GM18519 (cell line): ENCODE data around the gene MZT2B.
"Not testable (repeated sequence)": the region's sequence is repeated elsewhere in the genome, so short reads cannot be mapped to it uniquely, and the experiment has no call there.

ENCODE experiments used
- ATAC-seq: cut with Tn5 transposase; IDR thresholded peaks from one replicate; pipeline ENCODE4 v1.9.1; 2021; ENCODE audit warnings: mild to moderate bottlenecking, moderate library complexity; ENCODE audit not compliant: unreplicated experiment, low FRiP score

MZT2B gene

GRCh38 chr2:130152136-130152815 lies 29.8 kb upstream of the MZT2B start:
- not testable (repeated sequence) for ATAC-seq

- no peak for ATAC-seq
Measured at GRCh38 chr2:130152816-130153595, 29.1 kb upstream of the MZT2B start.

- not testable (repeated sequence) for ATAC-seq
Measured at GRCh38 chr2:130153721-130154422, 28.2 kb upstream of the MZT2B start.

- not testable (repeated sequence) for ATAC-seq
Measured at GRCh38 chr2:130154423-130154770, 27.7 kb upstream of the MZT2B start.

GRCh38 chr2:130154773-130155765 lies 27.0 kb upstream of the MZT2B start:
- ATAC-seq: no peak

GRCh38 chr2:130155956-130156623 lies 26.0 kb upstream of the MZT2B start:
- ATAC-seq: not testable (repeated sequence)

- no peak for ATAC-seq
Measured at GRCh38 chr2:130156624-130157004, 25.4 kb upstream of the MZT2B start.

GRCh38 chr2:130157354-130157753 lies 24.7 kb upstream of the MZT2B start:
- ATAC-seq: not testable (repeated sequence)

GRCh38 chr2:130157825-130158514 lies 24.1 kb upstream of the MZT2B start:
- peak; percentile 71 for ATAC-seq

- no peak for ATAC-seq
Measured at GRCh38 chr2:130158631-130159030, 23.4 kb upstream of the MZT2B start.

- ATAC-seq: not testable (repeated sequence)
Measured at GRCh38 chr2:130159376-130159775, 22.7 kb upstream of the MZT2B start.

- ATAC-seq: no peak
Measured at GRCh38 chr2:130160131-130160530, 21.9 kb upstream of the MZT2B start.

- ATAC-seq: not testable (repeated sequence)
Measured at GRCh38 chr2:130160838-130161705, 21.0 kb upstream of the MZT2B start.

GRCh38 chr2:130162486-130162885 lies 19.6 kb upstream of the MZT2B start:
- not testable (repeated sequence) for ATAC-seq

- no peak for ATAC-seq
Measured at GRCh38 chr2:130162968-130163367, 19.1 kb upstream of the MZT2B start.

GRCh38 chr2:130165293-130166016 lies 16.6 kb upstream of the MZT2B start:
- ATAC-seq: no peak

GRCh38 chr2:130166611-130167010 lies 15.5 kb upstream of the MZT2B start:
- ATAC-seq: not testable (repeated sequence)
